Peyer's patch (tissue), 4 donors: Measurements from ENCODE around the gene PSME2. TPM values are rescaled to one million over a fixed set of nuclear protein-coding genes. Genes with fewer than 3 reads are reported as not detected.
A peak's percentile ranks its signal among the peaks of the same experiment; 100 is the strongest.

ENCODE experiments used
- DNase-seq, 3 donors: peaks; one replicate each; pipeline ENCODE4 v3.0.0-alpha.2; 2017 to 2019
- H3K27ac ChIP-seq, 4 donors: fragments of 200-600 bp; sonication (generic); one replicate each; pipeline ENCODE4 v1.5.1; 2016 to 2019
- H3K27me3 ChIP-seq, 2 donors: fragments of 200-600 bp; sonication (generic); one replicate each; pipeline ENCODE4 v1.5.1; 2019
- H3K36me3 ChIP-seq, 3 donors: fragments of 200-600 bp; sonication (generic); one replicate each; pipeline ENCODE4 v1.5.1; 2016 to 2019
- H3K4me1 ChIP-seq, 4 donors: fragments of 200-600 bp; sonication (generic); one replicate each; pipeline ENCODE4 v1.5.1; 2016 to 2019
- H3K4me3 ChIP-seq, 4 donors: fragments of 200-600 bp; sonication (generic); 1 replicate in 3 of 4; 2 replicates in 1 of 4; pipeline ENCODE4 v1.5.1; 2016 to 2019; ENCODE audit warnings: mild to moderate bottlenecking in 1 of 4
- H3K9me3 ChIP-seq, 4 donors: fragments of 200-600 bp; sonication (generic); one replicate each; pipeline ENCODE4 v1.5.1; 2016 to 2019; ENCODE audit warnings: mild to moderate bottlenecking in 1 of 4
- POLR2A ChIP-seq, 2 donors: fragments of 450-650 bp; IDR thresholded peaks; one replicate each; pipeline ENCODE4 v1.5.1; 2017; ENCODE audit warnings: antibody characterized with exemption in 2 of 2, mild to moderate bottlenecking in 2 of 2, moderate library complexity in 2 of 2
- total RNA-seq, 4 donors: library from RNA; depleted of rRNA; stranded (reverse); fragments of >200 nt; gene quantifications; one replicate each; pipeline ENCODE4 v1.1.0, GENCODE V29; 2016
- TF ChIP-seq, protein P1 (sequence below), 6 experiments: fragments of 450-650 bp in 4 of 6; fragments of 200-600 bp in 2 of 6; sonication (generic) in 1 of 6; IDR thresholded peaks; one replicate each; pipeline ENCODE4 v1.5.1; 2017 to 2019; ENCODE audit warnings: antibody characterized with exemption in 6 of 6, mild to moderate bottlenecking in 3 of 6, moderate library complexity in 1 of 6

Gene PSME2
- total RNA-seq, 4 donors from 2014 or later: 119 to 258 (median 162) TPM

DNA sequence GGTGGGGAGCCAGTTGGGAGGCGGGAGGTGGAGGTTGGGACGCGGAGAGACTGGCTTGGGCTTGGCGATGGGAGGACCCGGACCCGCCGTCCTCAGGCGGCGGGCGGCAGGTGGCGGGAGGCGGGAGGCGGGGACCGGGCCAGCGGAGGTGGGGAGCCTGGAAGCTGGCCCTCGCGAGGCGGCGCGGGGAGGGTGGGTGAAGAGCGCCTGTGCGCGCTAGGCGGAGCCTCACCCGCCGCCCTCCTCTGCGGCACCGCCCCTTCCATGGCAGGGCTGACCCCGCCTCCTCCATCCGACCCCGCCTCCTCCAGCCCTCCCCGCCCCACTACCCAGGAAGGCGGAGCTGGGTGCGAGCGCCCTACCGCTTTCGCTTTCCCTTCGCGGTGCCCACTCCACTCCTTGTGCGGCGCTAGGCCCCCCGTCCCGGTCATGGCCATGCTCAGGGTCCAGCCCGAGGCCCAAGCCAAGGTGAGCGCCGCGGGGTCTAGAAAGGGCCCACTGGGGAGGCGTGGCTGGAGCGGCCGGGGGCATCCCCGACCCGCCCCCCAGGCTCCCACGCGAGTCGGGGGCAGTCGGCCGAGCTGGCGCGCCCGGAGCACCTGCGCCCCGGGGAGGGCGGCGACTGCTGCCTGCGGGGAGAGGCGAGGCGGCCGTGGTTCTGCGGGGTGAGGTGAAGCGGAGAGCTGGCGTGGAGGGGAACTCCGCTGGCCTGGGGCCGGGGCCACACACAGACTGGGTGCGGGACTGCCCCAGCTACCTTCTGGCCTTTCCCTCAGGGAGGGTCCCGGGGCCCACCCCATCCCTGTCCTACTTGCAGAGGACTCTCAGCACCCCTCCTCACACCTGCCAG lies 10.4 kb downstream of the PSME2 start, which contains the start of gene PSME1:
TSS of gene PSME1 (plus strand) at position 361 of the 850 bp plus-strand sequence. CDS start at position 430, 69 bp downstream.
- Histone ChIP-seq H3K4me3 (peak within 1 kb of the TSS; percentile 93 to 99 (median 96)), H3K27ac (peak within 1 kb of the TSS; percentile 95 to 97 (median 96)), H3K27me3 (no peaks in the 10 kb centered on the region), H3K36me3 (peaks cover 0 to 22% (median 3%) of the 10 kb centered on the region in 3 donors), H3K4me1 (peaks cover 0 to 44% (median 16%) of the 10 kb centered on the region in 4 donors), H3K9me3 (no peaks in the 10 kb centered on the region)
- DNase-seq: peak; percentile 93 to 98 (median 98)
- TF ChIP-seq, protein P1, sequence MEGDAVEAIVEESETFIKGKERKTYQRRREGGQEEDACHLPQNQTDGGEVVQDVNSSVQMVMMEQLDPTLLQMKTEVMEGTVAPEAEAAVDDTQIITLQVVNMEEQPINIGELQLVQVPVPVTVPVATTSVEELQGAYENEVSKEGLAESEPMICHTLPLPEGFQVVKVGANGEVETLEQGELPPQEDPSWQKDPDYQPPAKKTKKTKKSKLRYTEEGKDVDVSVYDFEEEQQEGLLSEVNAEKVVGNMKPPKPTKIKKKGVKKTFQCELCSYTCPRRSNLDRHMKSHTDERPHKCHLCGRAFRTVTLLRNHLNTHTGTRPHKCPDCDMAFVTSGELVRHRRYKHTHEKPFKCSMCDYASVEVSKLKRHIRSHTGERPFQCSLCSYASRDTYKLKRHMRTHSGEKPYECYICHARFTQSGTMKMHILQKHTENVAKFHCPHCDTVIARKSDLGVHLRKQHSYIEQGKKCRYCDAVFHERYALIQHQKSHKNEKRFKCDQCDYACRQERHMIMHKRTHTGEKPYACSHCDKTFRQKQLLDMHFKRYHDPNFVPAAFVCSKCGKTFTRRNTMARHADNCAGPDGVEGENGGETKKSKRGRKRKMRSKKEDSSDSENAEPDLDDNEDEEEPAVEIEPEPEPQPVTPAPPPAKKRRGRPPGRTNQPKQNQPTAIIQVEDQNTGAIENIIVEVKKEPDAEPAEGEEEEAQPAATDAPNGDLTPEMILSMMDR (IDR thresholded peaks at IDR 0.05): peak in 1 of 6 experiments; percentile 0
- peak; percentile 58 to 80 for TF ChIP-seq POLR2A (IDR thresholded peaks at IDR 0.05)

- Histone ChIP-seq H3K4me1 (peaks cover 0 to 44% (median 15%) of the 10 kb centered on the region in 4 donors), H3K27ac (peak overlapping the region; percentile 95 to 97 (median 96)), H3K9me3 (no peaks in the 10 kb centered on the region), H3K36me3 (peaks cover 0 to 22% (median 3%) of the 10 kb centered on the region in 3 donors), H3K4me3 (peak overlapping the region; percentile 93 to 99 (median 96)), H3K27me3 (no peaks in the 10 kb centered on the region)
- no peak for DNase-seq
- TF ChIP-seq POLR2A (IDR thresholded peaks at IDR 0.05): no peak
- TF ChIP-seq, protein P1 (IDR thresholded peaks at IDR 0.05): peak in 1 of 6 experiments; percentile 1
Measured at GRCh38 chr14:24135584-24135833, 10.9 kb downstream of the PSME2 start.

- peaks cover 0 to 29% (median 11%) of the 10 kb centered on the region in 4 donors for H3K4me1 ChIP-seq
- no peak for DNase-seq
Measured at GRCh38 chr14:24133735-24134134, 12.7 kb downstream of the PSME2 start.

GRCh38 chr14:24132976-24133375 lies 13.4 kb downstream of the PSME2 start:
- Histone ChIP-seq H3K27ac (peak overlapping the region in 1 of 4 donors; percentile 64), H3K36me3 (peaks cover 0 to 7% (median 0%) of the 10 kb centered on the region in 3 donors), H3K4me3 (no peak overlapping the region), H3K4me1 (peaks cover 0 to 22% (median 11%) of the 10 kb centered on the region in 4 donors), H3K9me3 (no peaks in the 10 kb centered on the region), H3K27me3 (no peaks in the 10 kb centered on the region)
- TF ChIP-seq, protein P1 (IDR thresholded peaks at IDR 0.05): no peak
- TF ChIP-seq POLR2A (IDR thresholded peaks at IDR 0.05): no peak
- DNase-seq: no peak

More at GRCh38 chr14:24133735-24134134, 12.7 kb downstream of the PSME2 start:
- H3K27ac ChIP-seq: no peak overlapping the region
- H3K36me3 ChIP-seq: peaks cover 0 to 15% (median 2%) of the 10 kb centered on the region in 3 donors
- no peak overlapping the region for H3K4me3 ChIP-seq
- H3K27me3 ChIP-seq: no peaks in the 10 kb centered on the region
- TF ChIP-seq, protein P1 (IDR thresholded peaks at IDR 0.05): no peak
- no peak for TF ChIP-seq POLR2A (IDR thresholded peaks at IDR 0.05)
- H3K9me3 ChIP-seq: no peaks in the 10 kb centered on the region

GRCh38 chr14:24132061-24132685 lies 14.2 kb downstream of the PSME2 start:
- peak in 2 of 3 donors; percentile 43 to 61 for DNase-seq

More at GRCh38 chr14:24132061-24132685, 14.2 kb downstream of the PSME2 start:
- H3K9me3 ChIP-seq: no peaks in the 10 kb centered on the region
- no peak for TF ChIP-seq POLR2A (IDR thresholded peaks at IDR 0.05)
- TF ChIP-seq, protein P1 (IDR thresholded peaks at IDR 0.05): no peak
- H3K4me3 ChIP-seq: no peak overlapping the region
- peaks cover 0 to 14% (median 10%) of the 10 kb centered on the region in 4 donors for H3K4me1 ChIP-seq
- peak overlapping the region in 1 of 4 donors; percentile 64 for H3K27ac ChIP-seq
- H3K36me3 ChIP-seq: no peaks in the 10 kb centered on the region
- no peaks in the 10 kb centered on the region for H3K27me3 ChIP-seq
